Thoracic aorta (tissue), 2 donors: ENCODE data around the gene C3. TPM values are rescaled to one million over a fixed set of nuclear protein-coding genes. Genes with fewer than 3 reads are reported as not detected.
"Not testable (repeated sequence)": the region's sequence is repeated elsewhere in the genome, so short reads cannot be mapped to it uniquely, and the experiment has no call there.

Source experiments
- ATAC-seq: fragments of 150-250 bp; one replicate; pipeline ENCODE4 v1.8.0; 2017; ENCODE audit warnings: low read depth; ENCODE audit not compliant: insufficient number of reproducible peaks, low FRiP score
- DNase-seq: peaks from one replicate; pipeline ENCODE4 v3.0.0-alpha.2; 2020; ENCODE audit warnings: low spot score
- H3K27ac ChIP-seq, 2 donors: fragments of 200-600 bp; sonication (generic); 1 replicate in 1 of 2; 2 replicates in 1 of 2; pipeline ENCODE4 v1.5.1; 2016; ENCODE audit warnings: mild to moderate bottlenecking in 2 of 2, moderate library complexity in 2 of 2
- H3K27me3 ChIP-seq: fragments of 200-600 bp; sonication (generic); replicated peaks from 2 replicates; pipeline ENCODE4 v1.6.0; 2016; ENCODE audit warnings: mild to moderate bottlenecking; ENCODE audit not compliant: insufficient read depth
- H3K36me3 ChIP-seq: fragments of 200-600 bp; sonication (generic); one replicate; pipeline ENCODE4 v1.5.1; 2016
- H3K4me1 ChIP-seq, 2 donors: fragments of 200-600 bp; sonication (generic); 1 replicate in 1 of 2; 2 replicates in 1 of 2; pipeline versions ENCODE4 v1.5.1 to v1.6.0; 2016; ENCODE audit warnings: low read depth in 2 of 2, mild to moderate bottlenecking in 1 of 2; ENCODE audit not compliant: control insufficient read depth in 1 of 2
- H3K4me3 ChIP-seq: fragments of 200-600 bp; sonication (generic); 2 replicates; pipeline ENCODE4 v1.5.1; 2016; ENCODE audit warnings: mild to moderate bottlenecking
- H3K9me3 ChIP-seq: fragments of 200-600 bp; sonication (generic); 2 replicates; pipeline ENCODE4 v1.5.1; 2016
- total RNA-seq, 2 donors: library from RNA; depleted of rRNA; stranded (reverse); fragments of >200 nt; gene quantifications; one replicate each; pipeline versions ENCODE4 v1.1.0 to v1.2.3, GENCODE V29; 2016
- TF ChIP-seq, protein P1 (sequence below): fragments of 200-600 bp; sonication (generic); IDR thresholded peaks from one replicate; pipeline ENCODE4 v1.5.1; 2019; ENCODE audit warnings: antibody characterized with exemption

C3 gene
- total RNA-seq, 2 donors from 2014 or later, result 277 to 754 TPM

DNA sequence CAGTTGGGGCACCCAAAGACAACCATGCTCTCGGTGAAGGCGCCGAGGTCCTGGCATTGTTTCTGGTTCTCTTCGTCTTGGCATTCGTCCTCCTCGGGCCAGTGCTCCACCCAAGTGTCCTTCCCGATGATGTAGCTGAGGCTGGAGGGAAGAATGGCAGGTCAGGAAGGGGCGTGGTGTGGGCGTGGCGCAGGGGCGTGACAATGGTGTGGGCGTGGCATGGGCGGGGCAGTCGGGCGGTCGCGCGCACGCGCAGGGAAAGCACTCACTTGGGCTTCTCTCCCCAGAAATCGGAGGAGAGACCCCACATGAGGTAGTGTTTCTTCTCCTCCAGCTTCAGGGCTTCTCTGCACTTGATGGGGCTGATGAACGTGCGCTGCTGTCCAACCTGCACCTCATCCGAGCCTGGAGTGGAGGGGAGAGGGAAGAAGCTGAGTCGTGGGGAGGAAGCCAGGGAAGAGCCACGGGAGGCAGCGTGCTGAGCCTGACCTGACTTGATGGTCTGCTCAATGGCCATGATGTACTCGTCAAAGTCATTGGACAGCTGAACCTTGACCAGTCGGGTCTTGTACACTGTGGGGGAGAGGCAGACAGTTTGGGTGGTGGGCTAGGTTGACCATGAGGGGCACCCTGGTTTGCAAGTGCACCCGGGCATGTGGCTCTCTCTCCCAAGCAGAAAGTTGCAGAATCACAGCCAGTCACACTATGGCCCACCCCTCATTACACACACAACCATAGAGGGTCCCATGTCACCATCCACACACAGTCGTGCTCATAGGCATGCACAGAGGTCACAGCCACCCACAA is 42.4 kb downstream of the C3 start:
- no peaks in the 10 kb centered on the region for H3K4me1 ChIP-seq
- ATAC-seq, result no peak
- H3K27ac ChIP-seq, result no peak overlapping the region
- no peak for DNase-seq
- no peaks in the 10 kb centered on the region for H3K27me3 ChIP-seq
- H3K4me3 ChIP-seq, result no peak overlapping the region
- H3K36me3 ChIP-seq, result no peaks in the 10 kb centered on the region
- H3K9me3 ChIP-seq, result no peaks in the 10 kb centered on the region
- TF ChIP-seq, protein P1, sequence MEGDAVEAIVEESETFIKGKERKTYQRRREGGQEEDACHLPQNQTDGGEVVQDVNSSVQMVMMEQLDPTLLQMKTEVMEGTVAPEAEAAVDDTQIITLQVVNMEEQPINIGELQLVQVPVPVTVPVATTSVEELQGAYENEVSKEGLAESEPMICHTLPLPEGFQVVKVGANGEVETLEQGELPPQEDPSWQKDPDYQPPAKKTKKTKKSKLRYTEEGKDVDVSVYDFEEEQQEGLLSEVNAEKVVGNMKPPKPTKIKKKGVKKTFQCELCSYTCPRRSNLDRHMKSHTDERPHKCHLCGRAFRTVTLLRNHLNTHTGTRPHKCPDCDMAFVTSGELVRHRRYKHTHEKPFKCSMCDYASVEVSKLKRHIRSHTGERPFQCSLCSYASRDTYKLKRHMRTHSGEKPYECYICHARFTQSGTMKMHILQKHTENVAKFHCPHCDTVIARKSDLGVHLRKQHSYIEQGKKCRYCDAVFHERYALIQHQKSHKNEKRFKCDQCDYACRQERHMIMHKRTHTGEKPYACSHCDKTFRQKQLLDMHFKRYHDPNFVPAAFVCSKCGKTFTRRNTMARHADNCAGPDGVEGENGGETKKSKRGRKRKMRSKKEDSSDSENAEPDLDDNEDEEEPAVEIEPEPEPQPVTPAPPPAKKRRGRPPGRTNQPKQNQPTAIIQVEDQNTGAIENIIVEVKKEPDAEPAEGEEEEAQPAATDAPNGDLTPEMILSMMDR, result no peak

DNA sequence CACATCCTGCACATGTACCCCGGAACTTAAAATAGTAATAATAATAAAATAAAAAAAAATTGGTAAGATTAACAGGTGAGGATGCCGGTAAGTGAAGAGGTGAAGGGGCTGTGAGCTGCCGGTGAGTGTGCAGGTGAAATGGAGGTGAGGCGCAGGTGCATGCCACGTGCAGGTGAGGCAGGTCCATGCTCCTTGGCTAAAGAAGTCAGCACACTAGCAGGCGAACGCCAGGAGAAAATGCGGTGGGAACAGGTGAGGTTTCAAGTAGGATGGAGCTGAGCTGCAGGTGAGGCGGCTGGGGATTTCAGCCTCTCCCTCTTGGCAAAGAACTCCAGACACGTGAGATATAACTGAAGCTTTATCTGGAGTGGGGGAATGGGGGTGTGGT is 43.0 kb downstream of the C3 start:
- Histone ChIP-seq H3K27me3 (no peaks in the 10 kb centered on the region), H3K4me1 (no peaks in the 10 kb centered on the region), H3K4me3 (no peak overlapping the region), H3K9me3 (no peaks in the 10 kb centered on the region), H3K27ac (no peak overlapping the region), H3K36me3 (no peaks in the 10 kb centered on the region)
- TF ChIP-seq, protein P1, result no peak
- no peak for ATAC-seq
- no peak for DNase-seq

DNA sequence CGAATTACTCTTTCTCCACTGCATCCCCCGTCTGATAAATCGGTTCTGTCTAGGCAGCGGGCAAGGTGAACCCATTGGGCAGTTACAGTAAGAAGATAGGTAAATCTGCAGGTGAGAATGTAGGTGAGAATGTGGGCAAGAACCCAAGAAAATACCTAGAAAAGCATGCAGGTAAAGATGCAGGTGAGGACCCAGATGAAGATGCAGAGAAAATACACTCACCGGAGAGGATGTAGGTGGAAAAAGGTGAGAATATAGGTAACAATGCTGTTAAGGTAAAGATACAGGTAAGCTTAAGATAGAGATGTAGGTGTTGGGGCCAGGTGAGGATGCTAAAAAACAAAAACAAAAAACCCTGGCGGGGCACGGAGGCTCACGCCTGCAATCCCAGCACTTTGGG is 44.2 kb downstream of the C3 start:
- no peaks in the 10 kb centered on the region for H3K9me3 ChIP-seq
- no peaks in the 10 kb centered on the region for H3K36me3 ChIP-seq
- H3K4me3 ChIP-seq, result no peak overlapping the region
- H3K27me3 ChIP-seq, result no peaks in the 10 kb centered on the region
- TF ChIP-seq, protein P1, result no peak
- no peaks in the 10 kb centered on the region for H3K4me1 ChIP-seq
- no peak overlapping the region for H3K27ac ChIP-seq
- no peak for ATAC-seq
- no peak for DNase-seq

DNA sequence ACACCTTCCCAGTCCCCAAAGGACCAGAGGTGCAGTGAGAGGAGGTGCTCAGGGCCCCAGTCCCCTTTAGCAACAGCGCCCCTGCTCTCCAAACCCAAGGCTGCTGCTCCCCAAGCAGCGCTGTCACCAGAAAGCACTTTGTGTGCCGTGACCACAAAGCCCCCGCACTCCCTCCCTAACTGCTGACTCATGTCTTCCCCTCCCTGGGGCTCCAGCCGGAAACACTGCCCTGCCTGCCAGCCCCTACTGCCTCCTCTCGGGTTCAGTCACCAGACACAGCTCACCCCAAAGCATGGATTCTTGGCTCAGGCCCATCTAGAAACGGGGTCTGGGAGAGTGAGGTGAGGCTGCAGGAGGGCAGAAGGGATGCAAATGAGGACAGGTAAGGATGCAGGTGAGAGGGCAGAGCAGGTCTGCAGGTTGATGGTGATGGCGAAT is 45.6 kb downstream of the C3 start:
- DNase-seq, result no peak
- Histone ChIP-seq H3K9me3 (no peaks in the 10 kb centered on the region), H3K27ac (no peak overlapping the region), H3K36me3 (no peaks in the 10 kb centered on the region), H3K4me1 (no peaks in the 10 kb centered on the region), H3K27me3 (no peaks in the 10 kb centered on the region), H3K4me3 (no peak overlapping the region)
- TF ChIP-seq, protein P1, result no peak
- no peak for ATAC-seq

DNA sequence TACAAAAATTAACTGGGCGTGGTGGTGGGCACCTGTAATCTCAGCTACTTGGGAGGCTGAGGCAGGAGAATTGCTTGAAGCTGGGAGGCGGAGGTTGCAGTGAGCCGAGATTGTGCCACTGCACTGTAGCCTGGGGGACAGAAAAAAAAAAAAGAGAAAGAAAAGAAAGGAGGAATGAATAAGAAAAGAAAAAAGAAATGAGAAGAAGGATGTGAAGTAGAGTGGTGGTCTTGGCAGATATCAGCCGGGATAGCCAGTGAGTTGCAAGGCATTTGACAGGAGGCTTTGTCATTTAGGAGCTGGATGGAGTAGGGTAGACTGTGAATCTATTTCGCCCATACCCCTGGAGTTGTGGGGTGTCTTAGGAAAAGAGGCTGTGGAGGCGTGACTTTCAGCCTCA is 46.0 kb downstream of the C3 start:
- H3K27me3 ChIP-seq, H3K4me1 ChIP-seq, H3K27ac ChIP-seq, H3K36me3 ChIP-seq, H3K4me3 ChIP-seq, DNase-seq, ATAC-seq, H3K9me3 ChIP-seq: not testable (repeated sequence)
